ENCODE data around the gene RAPGEF1.

DNA sequence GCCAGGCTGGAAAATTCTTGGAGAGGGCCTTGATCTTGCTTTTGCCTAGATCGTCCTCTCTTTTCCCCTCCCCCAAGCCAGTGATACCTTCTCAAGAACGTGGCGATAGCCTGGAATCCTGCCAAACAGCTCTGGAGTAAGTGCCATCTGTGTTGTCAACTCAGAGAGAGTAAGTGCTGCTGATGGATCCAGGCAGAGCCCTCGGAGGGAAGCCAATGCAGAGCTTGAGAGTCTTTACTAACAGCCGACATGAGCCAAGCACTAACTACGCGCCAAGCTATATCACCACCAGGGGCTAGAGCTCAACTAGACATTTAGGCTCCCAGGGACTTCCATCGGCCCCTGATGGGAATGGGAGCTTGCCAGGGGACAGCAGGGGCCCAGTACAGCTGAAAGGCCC, 17.6 kb downstream of the RAPGEF1 start:
- no peak for TF ChIP-seq ZNF423 (tag by site-specific recombination; IDR thresholded peaks at IDR 0.05)
- TF ChIP-seq SP3 (tag by site-specific recombination; IDR thresholded peaks at IDR 0.05), result no peak
- TF ChIP-seq, protein P1, sequence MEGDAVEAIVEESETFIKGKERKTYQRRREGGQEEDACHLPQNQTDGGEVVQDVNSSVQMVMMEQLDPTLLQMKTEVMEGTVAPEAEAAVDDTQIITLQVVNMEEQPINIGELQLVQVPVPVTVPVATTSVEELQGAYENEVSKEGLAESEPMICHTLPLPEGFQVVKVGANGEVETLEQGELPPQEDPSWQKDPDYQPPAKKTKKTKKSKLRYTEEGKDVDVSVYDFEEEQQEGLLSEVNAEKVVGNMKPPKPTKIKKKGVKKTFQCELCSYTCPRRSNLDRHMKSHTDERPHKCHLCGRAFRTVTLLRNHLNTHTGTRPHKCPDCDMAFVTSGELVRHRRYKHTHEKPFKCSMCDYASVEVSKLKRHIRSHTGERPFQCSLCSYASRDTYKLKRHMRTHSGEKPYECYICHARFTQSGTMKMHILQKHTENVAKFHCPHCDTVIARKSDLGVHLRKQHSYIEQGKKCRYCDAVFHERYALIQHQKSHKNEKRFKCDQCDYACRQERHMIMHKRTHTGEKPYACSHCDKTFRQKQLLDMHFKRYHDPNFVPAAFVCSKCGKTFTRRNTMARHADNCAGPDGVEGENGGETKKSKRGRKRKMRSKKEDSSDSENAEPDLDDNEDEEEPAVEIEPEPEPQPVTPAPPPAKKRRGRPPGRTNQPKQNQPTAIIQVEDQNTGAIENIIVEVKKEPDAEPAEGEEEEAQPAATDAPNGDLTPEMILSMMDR (tag by site-specific recombination; IDR thresholded peaks at IDR 0.05), result no peak
- no peak for TF ChIP-seq ZNF777 (tag by site-specific recombination; IDR thresholded peaks at IDR 0.05; ENCODE audit: borderline replicate concordance)
- TF ChIP-seq ZNF768 (tag by site-specific recombination; IDR thresholded peaks at IDR 0.05), result no peak
- TF ChIP-seq ZNF140 (tag by site-specific recombination; IDR thresholded peaks at IDR 0.05), result no peak
- no peak for TF ChIP-seq ZNF274 (IDR thresholded peaks at IDR 0.05; ENCODE audit: low read length)
- TF ChIP-seq ZNF274 (tag by site-specific recombination; IDR thresholded peaks at IDR 0.05; ENCODE audit: borderline replicate concordance), result no peak
- TF ChIP-seq, protein P2, sequence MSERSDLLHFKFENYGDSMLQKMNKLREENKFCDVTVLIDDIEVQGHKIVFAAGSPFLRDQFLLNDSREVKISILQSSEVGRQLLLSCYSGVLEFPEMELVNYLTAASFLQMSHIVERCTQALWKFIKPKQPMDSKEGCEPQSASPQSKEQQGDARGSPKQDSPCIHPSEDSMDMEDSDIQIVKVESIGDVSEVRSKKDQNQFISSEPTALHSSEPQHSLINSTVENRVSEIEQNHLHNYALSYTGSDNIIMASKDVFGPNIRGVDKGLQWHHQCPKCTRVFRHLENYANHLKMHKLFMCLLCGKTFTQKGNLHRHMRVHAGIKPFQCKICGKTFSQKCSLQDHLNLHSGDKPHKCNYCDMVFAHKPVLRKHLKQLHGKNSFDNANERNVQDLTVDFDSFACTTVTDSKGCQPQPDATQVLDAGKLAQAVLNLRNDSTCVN (tag by site-specific recombination; optimal IDR thresholded peaks at IDR 0.05), result no peak
- no peak for TF ChIP-seq TCF7L2 (IDR thresholded peaks at IDR 0.05; ENCODE audit: borderline replicate concordance, low read depth, low read length)
